Measurements from ENCODE around the gene GFI1.

Gene GFI1

DNA sequence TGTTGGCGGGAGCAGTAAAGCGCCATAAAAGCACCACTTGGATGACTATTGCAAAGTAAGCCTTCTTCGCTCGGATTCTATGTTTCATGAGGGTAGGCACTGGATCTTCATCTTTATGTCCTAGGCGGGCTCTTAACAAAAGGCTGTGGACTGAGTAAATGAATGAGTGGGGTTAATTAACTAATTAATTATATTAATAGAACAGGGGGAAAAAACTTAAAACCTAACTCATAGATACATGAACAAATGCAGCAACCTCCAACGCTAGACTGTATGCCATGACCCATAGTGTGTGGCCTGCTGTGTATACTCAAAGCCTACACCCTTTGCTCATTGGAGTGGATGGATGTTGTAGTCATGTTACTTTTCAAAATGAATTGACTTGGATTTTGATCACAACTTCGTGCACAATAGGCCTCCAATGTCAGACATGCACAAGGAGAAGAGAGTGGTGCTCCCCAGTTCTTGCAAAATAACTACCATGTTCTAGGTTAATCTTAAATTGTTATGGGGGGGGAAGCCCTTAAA lies 417 bp upstream of the GFI1 start:
- DNase-seq: no peak

GRCh38 chr1:92485381-92486250 lies 1.1 kb downstream of the GFI1 start:
- DNase-seq: peak; percentile 56

DNA sequence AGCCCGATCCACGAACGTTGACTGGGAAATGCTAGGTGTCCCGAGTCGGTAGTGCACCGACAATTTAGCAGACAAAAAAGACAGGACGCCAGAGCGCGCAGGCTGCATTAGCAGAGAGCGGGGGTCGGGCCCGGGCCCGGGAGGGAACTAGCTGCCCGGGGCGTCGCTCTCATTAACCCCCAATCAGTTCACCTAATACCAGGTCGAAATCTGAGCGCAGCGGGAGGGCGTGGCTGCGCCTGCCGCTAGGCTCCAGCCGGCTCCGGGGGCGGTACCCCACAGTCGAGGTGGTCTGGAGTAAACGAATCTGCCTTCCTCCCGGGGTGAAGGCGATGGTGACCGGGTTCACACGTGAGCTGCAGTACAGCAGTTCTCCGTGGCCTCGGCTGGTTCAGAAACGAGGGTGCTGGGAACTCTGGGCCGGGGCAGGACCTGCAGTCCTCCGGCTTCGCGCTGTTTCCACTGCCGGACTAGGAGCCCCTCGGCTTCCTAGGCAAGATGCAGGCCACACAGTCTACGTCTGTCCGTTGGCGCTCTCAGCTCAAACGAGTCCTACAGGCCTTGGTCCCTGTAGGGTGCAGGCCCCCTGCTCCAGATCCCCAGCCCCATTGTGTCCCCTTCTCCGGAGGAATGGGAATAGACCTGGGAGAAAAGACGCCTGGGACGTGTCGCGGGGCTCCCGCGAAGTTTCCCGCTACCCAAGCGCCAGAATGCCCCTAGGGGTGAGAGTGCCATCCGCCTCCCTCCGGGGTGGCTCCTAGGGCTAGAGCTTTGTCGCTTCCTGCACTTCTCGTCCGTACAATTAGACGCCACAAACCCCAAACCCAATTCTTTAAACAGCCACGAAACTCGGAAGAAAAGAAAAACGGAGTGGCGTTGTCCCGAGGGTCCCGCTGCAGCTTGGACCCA lies 2.0 kb downstream of the GFI1 start:
- DNase-seq: peak; percentile 5

DNA sequence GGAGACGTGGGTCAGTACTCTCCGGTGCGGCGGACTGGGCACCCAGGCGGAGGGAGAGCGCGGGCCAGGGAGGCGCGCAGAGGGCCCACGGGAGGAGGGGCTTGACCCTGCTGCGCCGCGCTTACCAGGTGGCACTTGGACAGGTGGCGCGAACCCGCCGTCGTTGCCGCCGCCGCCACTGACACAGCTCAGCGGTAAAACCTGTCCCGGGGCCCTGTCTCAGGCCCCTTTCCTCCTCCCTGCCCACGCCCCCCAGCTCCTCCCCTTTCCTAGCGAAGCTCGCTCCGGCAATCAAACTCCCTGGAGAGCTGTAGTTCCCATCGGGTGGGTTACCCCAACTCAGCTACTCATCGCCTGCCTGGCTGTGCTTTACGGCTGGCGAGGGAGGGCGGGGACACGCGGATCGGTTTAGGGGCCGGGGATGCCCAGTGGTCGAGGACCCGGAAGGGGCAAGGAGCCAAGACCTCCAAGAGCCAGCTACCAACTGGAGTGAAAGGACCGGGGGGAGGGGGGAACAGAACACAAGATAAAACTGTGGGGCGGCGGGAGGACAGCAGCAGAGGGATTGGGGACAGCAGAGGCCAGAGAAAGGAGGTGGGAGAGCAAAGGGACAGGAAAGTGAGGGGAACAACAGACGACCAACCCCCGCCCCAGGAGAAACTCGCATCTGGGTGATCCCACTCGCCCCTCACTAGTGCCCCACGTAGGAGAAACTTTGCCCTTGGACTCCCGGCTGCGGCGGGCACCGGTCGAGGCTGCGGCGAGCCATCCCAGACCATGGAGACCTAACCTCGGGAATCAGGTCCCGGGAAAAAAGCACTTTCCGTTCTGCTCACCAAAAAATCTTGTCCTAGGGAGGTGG lies 2.9 kb downstream of the GFI1 start:
- DNase-seq: peak; percentile 3

DNA sequence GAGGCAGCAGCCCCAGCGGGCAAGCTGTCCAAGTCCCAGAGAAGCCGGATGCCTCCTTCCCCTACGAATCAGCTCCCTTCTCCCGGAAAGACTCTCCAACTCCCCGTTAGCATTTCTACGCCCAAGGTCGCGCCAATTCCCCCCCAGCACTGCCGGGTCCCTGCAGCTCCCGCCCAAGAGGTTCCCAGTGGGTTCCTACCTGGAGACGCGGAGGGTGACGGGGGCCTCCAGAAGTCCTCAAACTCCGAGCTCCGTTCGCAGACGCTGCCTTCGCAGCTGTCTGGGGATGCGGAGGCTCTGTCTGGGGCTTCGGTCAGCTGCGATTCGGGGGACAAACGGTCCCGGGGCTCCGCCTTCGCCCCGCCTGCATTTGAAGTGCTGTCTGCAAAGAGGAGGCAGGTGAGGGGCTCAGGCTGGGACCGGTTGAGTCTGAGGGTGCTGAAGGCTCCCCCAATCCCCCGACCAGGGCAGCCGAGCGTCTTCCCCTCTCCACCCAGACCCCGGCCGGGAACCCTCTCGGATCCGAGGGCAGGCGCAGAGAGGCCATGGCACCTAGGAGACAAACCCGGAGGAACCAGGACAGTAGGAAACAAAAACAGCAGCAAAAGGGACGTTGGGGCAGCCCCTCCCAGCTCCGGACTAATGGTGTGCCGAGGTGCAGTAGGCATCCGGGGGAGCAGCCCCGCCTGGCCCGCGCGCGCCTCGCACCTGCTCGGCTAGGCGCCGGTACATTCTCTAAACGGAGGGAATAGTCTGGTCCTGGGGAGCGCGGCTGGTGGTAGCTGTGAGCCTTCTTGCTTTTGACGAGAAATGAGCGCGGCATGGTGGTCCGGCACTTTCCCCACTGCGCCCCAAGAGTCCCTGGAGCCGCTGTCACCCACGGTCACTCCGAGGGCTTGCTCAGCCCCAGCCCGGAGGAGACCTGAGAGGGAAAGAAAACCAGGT lies 3.8 kb downstream of the GFI1 start:
- no peak for DNase-seq

DNA sequence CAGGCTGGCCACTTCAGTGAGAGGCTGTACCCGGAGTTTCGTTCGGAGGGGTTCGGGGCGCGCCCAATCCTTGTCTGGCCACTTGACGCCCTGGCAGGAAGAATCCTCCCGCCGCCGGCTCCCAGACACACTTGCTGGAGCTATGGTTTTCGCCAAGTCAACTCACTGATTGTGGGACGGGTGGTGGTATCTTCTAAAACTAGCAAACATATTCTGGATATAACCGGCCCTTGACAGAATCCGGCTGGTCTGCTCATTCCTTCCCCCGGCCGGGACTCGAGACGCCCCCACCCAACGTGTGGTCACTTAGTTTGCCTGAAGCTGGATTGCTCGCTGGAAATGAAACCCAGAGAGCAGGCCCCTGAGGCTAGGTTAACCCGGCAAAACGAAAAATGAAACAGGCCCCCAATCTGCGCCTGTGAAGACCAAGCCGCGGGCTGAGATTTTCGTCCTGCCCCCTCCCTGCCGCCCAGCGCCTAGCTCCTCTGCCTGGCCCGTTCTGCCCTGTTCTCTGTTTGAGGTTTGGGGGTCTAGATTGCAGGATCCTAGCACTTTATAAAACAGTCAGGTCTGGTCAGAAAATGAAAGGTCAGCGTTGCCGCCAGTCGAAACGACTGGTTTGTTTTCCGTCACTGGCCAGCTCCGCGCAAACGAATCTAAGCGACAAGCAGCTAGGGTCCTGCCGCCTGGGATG lies 4.6 kb downstream of the GFI1 start:
- DNase-seq: no peak

- no peak for DNase-seq
These were observed 5.2 kb downstream of the GFI1 start for GRCh38 chr1:92481599-92481925.

- DNase-seq: no peak
These were observed 5.7 kb downstream of the GFI1 start for GRCh38 chr1:92480813-92481598.

DNA sequence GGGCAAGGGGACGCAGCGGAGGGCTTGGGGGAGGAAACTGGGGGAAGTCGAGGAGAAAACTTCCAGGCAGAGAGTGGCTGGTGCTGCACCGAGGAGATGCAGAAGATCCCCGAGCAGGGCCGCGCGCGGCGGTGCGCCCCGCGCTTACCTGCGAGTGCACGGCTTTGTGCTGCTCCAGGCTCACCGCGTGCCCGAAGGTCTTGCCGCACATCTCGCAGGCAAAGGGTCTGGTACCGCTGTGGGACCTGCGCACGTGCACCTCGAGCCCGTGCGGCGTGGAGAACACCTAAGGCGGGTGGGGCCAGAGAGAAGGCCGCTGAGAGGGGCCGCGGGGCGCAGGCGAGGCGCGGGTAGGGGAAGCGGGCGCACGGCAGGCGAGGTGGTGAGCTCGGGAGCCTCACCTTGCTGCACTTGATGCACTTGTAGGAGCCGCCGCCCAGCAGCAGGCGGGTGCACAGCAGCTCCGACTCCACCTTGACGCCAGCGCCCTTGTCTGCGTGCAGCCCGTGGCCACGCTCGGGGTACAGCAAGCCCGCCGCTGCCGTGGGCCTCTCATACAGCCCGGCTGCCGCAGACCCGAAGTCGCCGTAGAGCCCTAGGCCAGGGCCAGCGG lies 6.4 kb downstream of the GFI1 start:
- no peak for DNase-seq

GRCh38 chr1:92479587-92479986 lies 7.1 kb downstream of the GFI1 start:
- DNase-seq: no peak

DNA sequence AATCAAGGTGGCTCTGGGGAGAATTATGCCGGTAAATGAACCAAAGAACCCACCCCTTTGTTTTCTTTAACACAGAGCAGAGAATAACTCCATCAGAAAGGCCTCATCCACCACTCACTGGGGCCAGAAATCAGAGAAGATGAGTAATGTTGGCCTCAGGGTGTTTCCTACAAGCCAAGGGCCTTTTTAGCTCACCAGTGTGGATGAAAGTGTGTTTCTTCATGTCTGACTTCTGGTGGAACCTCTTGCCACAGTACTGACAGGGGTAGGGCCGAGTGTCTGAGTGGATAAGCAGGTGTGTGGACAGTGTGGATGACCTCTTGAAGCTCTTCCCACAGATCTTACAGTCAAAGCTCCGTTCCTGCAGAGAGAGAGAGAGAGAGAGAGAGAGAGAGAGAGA lies 8.3 kb downstream of the GFI1 start:
- peak; percentile 4 for DNase-seq

DNA sequence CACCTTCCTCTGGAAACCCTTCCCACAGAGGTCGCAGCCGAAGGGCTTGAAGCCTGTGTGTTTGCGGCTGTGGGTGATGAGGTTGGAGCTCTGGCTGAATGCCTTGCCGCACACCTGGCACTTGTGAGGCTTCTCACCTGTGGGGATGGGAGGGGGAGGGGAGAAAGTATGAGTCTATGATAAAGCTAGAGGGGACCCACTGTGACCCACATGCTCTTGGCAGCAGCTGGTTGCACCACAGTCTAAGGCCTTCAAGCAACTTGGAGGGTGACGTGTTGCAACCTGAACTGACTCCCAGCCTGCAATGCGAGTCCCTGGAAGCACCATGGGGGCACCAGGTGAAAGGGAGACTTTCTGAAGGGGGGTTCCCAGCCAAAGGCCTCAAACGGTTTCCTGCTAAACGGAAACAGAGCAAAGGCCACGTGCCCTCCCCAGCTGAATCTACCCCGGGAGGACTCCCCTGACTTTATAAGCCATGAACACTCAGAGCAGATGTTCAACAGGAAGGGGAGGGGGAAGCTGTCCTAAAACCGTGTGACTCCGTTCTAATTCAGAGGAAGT lies 10.6 kb downstream of the GFI1 start:
- no peak for DNase-seq

DNA sequence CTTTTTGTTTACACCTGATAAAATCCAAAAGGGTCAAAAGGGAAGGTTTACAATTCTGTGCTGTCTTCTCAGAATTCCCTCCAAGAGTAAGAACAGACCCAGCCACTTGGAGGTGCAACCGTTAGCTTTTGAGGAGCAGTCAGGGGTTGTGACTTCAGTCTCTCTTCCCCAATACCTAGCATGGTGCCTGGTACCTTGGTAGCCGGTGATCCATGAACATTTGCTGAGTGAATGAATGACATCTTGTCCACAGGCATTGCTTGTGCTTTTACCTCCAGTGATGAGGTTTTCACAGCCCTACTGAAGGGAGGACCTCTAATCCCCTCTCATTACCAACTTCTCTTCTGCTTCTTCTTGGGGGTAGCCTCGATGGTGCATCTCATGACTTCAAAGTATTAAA lies 11.7 kb downstream of the GFI1 start:
- DNase-seq: no peak

GRCh38 chr1:92473781-92474495 lies 12.8 kb downstream of the GFI1 start:
- no peak for DNase-seq

DNA sequence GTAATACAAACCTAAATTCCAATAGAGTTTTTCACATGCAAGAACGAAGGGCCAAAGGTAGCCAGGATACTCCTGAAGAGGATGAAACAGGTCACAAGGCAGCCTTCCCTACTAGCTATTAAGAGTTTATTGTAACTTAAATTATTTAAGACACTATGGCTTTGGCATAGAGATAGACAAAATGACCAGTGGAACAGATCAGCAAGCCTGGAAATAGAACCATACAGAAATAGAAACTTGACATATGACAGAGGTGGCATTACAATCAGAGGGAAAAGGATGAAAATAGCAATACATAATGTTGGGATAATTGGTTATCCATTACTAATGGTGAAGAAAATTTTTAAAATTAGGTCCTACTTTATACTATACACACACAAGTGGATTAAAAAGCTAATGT lies 16.5 kb downstream of the GFI1 start:
- no peak for DNase-seq

- DNase-seq: no peak
These were observed 19.9 kb downstream of the GFI1 start for GRCh38 chr1:92466683-92467352.

DNA sequence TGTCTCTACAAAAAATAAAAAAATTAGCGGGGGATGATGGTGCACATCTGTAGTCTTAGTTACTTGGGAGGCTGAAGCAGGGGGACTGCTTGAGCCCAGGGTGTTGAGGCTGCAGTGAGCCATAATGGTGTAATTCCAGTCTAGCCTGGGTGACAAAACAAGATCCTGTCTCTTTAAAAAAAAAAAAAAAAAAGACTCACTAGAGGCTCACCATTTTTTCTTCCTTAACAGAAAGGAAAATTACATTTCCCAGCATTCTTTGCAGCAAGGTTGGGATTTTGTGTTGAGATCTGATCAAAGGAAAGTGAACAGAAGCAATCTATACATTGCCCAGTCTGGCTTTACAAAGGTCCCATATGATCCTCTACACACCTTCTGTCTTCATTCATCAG lies 21.5 kb downstream of the GFI1 start:
- no peak for DNase-seq
